ENCODE results near the gene LRRC4B. TPM values are rescaled to one million over a fixed set of nuclear protein-coding genes. Genes with fewer than 3 reads are reported as not detected.

The LRRC4B gene
- polyA plus RNA-seq, 4 donors = 1.1 to 5.4 (median 3.2) TPM; not detected in 1

GRCh38 chr19:50546527-50547221, 21.6 kb downstream of the LRRC4B start:
- DNase-seq (no peak), FAIRE-seq (no peak)
- Histone ChIP-seq H3K4me1 (ENCODE audit: control insufficient read depth in 3 of 3, insufficient read depth in 2 of 3, low read depth in 1 of 3, low read length in 2 of 3) (no peaks in the 10 kb centered on the region), H3K36me3 (ENCODE audit: control insufficient read depth in 3 of 3, insufficient read depth in 2 of 3, low read depth in 1 of 3, low read length in 3 of 3) (no peaks in the 10 kb centered on the region), H3K9me3 (ENCODE audit: control insufficient read depth in 2 of 2, insufficient read depth in 1 of 2, low read depth in 1 of 2, low read length in 1 of 2) (no peaks in the 10 kb centered on the region), H3K27ac (ENCODE audit: low read depth in 1 of 3, low read length in 2 of 3) (no peak overlapping the region), H3K4me3 (ENCODE audit: low read depth in 1 of 3, low read length in 3 of 3) (no peak overlapping the region), H3K27me3 (ENCODE audit: control insufficient read depth in 3 of 3, insufficient read depth in 3 of 3, low read length in 3 of 3) (peaks cover 0 to 9% (median 6%) of the 10 kb centered on the region in 3 donors)
- 63 to 75% (median 64%) methylated on average over 28 to 29 of the region's 29 CpGs for WGBS, 3 donors

GRCh38 chr19:50542943-50543342, 25.3 kb downstream of the LRRC4B start:
- 75 to 87% (median 83%) methylated on average over 21 of the region's 21 CpGs for WGBS, 3 donors
- no peak overlapping the region for H3K27ac ChIP-seq (ENCODE audit: low read depth in 1 of 3, low read length in 2 of 3)
- peaks cover 0 to 2% (median 0%) of the 10 kb centered on the region in 3 donors for H3K27me3 ChIP-seq (ENCODE audit: control insufficient read depth in 3 of 3, insufficient read depth in 3 of 3, low read length in 3 of 3)
- H3K4me3 ChIP-seq (ENCODE audit: low read depth in 1 of 3, low read length in 3 of 3) = no peak overlapping the region
- FAIRE-seq (no peak), DNase-seq (no peak)
- no peaks in the 10 kb centered on the region for H3K4me1 ChIP-seq (ENCODE audit: control insufficient read depth in 3 of 3, insufficient read depth in 2 of 3, low read depth in 1 of 3, low read length in 2 of 3)
- H3K36me3 ChIP-seq (ENCODE audit: control insufficient read depth in 3 of 3, insufficient read depth in 2 of 3, low read depth in 1 of 3, low read length in 3 of 3) = no peaks in the 10 kb centered on the region
- H3K9me3 ChIP-seq (ENCODE audit: control insufficient read depth in 2 of 2, insufficient read depth in 1 of 2, low read depth in 1 of 2, low read length in 1 of 2) = no peaks in the 10 kb centered on the region

- Histone ChIP-seq H3K36me3 (ENCODE audit: control insufficient read depth in 3 of 3, insufficient read depth in 2 of 3, low read depth in 1 of 3, low read length in 3 of 3) (no peaks in the 10 kb centered on the region), H3K27ac (ENCODE audit: low read depth in 1 of 3, low read length in 2 of 3) (no peak overlapping the region), H3K4me1 (ENCODE audit: control insufficient read depth in 3 of 3, insufficient read depth in 2 of 3, low read depth in 1 of 3, low read length in 2 of 3) (no peaks in the 10 kb centered on the region), H3K27me3 (ENCODE audit: control insufficient read depth in 3 of 3, insufficient read depth in 3 of 3, low read length in 3 of 3) (no peaks in the 10 kb centered on the region), H3K4me3 (ENCODE audit: low read depth in 1 of 3, low read length in 3 of 3) (no peak overlapping the region), H3K9me3 (ENCODE audit: control insufficient read depth in 2 of 2, insufficient read depth in 1 of 2, low read depth in 1 of 2, low read length in 1 of 2) (peaks cover 0 to 1% of the 10 kb centered on the region in 2 donors)
- DNase-seq (peak; percentile 59 to 80), FAIRE-seq (no peak)
- 13 to 18% (median 14%) methylated on average over 15 of the region's 15 CpGs for WGBS, 3 donors
These were observed 30.4 kb downstream of the LRRC4B start for GRCh38 chr19:50537769-50538230.

GRCh38 chr19:50537306-50537685, 30.9 kb downstream of the LRRC4B start:
- FAIRE-seq = no peak
- H3K9me3 ChIP-seq (ENCODE audit: control insufficient read depth in 2 of 2, insufficient read depth in 1 of 2, low read depth in 1 of 2, low read length in 1 of 2) = peaks cover 0 to 6% of the 10 kb centered on the region in 2 donors
- no peak overlapping the region for H3K4me3 ChIP-seq (ENCODE audit: low read depth in 1 of 3, low read length in 3 of 3)
- WGBS, 3 donors = 68 to 79% (median 74%) methylated on average over 18 of the region's 18 CpGs
- H3K4me1 ChIP-seq (ENCODE audit: control insufficient read depth in 3 of 3, insufficient read depth in 2 of 3, low read depth in 1 of 3, low read length in 2 of 3) = no peaks in the 10 kb centered on the region
- peaks cover 0 to under 1% (median 0%) of the 10 kb centered on the region in 3 donors for H3K36me3 ChIP-seq (ENCODE audit: control insufficient read depth in 3 of 3, insufficient read depth in 2 of 3, low read depth in 1 of 3, low read length in 3 of 3)
- H3K27me3 ChIP-seq (ENCODE audit: control insufficient read depth in 3 of 3, insufficient read depth in 3 of 3, low read length in 3 of 3) = no peaks in the 10 kb centered on the region
- H3K27ac ChIP-seq (ENCODE audit: low read depth in 1 of 3, low read length in 2 of 3) = no peak overlapping the region
- DNase-seq = no peak

GRCh38 chr19:50536662-50537305, 31.5 kb downstream of the LRRC4B start:
- Histone ChIP-seq H3K27ac (ENCODE audit: low read depth in 1 of 3, low read length in 2 of 3) (no peak overlapping the region), H3K9me3 (ENCODE audit: control insufficient read depth in 2 of 2, insufficient read depth in 1 of 2, low read depth in 1 of 2, low read length in 1 of 2) (peaks cover 0 to 8% of the 10 kb centered on the region in 2 donors), H3K4me3 (ENCODE audit: low read depth in 1 of 3, low read length in 3 of 3) (no peak overlapping the region), H3K4me1 (ENCODE audit: control insufficient read depth in 3 of 3, insufficient read depth in 2 of 3, low read depth in 1 of 3, low read length in 2 of 3) (no peaks in the 10 kb centered on the region), H3K27me3 (ENCODE audit: control insufficient read depth in 3 of 3, insufficient read depth in 3 of 3, low read length in 3 of 3) (no peaks in the 10 kb centered on the region), H3K36me3 (ENCODE audit: control insufficient read depth in 3 of 3, insufficient read depth in 2 of 3, low read depth in 1 of 3, low read length in 3 of 3) (peaks cover 0 to 2% (median 0%) of the 10 kb centered on the region in 3 donors)
- WGBS, 3 donors = 87 to 91% (median 88%) methylated on average over 16 of the region's 16 CpGs
- no peak for FAIRE-seq
- no peak for DNase-seq

- Histone ChIP-seq H3K27me3 (ENCODE audit: control insufficient read depth in 3 of 3, insufficient read depth in 3 of 3, low read length in 3 of 3) (no peaks in the 10 kb centered on the region), H3K36me3 (ENCODE audit: control insufficient read depth in 3 of 3, insufficient read depth in 2 of 3, low read depth in 1 of 3, low read length in 3 of 3) (peaks cover 0 to 2% (median 0%) of the 10 kb centered on the region in 3 donors), H3K4me3 (ENCODE audit: low read depth in 1 of 3, low read length in 3 of 3) (no peak overlapping the region), H3K27ac (ENCODE audit: low read depth in 1 of 3, low read length in 2 of 3) (no peak overlapping the region), H3K9me3 (ENCODE audit: control insufficient read depth in 2 of 2, insufficient read depth in 1 of 2, low read depth in 1 of 2, low read length in 1 of 2) (peaks cover 0 to 8% of the 10 kb centered on the region in 2 donors), H3K4me1 (ENCODE audit: control insufficient read depth in 3 of 3, insufficient read depth in 2 of 3, low read depth in 1 of 3, low read length in 2 of 3) (no peaks in the 10 kb centered on the region)
- WGBS, 3 donors = 53 to 63% (median 61%) methylated on average over 11 of the region's 11 CpGs
- no peak for FAIRE-seq
- no peak for DNase-seq
These were observed 32.5 kb downstream of the LRRC4B start for GRCh38 chr19:50535672-50536187.

- FAIRE-seq = no peak
- WGBS, 3 donors = 70 to 93% (median 80%) methylated on average over 3 of the region's 3 CpGs
- no peak for DNase-seq
- Histone ChIP-seq H3K9me3 (ENCODE audit: control insufficient read depth in 2 of 2, insufficient read depth in 1 of 2, low read depth in 1 of 2, low read length in 1 of 2) (peaks cover 0 to 8% of the 10 kb centered on the region in 2 donors), H3K27ac (ENCODE audit: low read depth in 1 of 3, low read length in 2 of 3) (no peak overlapping the region), H3K27me3 (ENCODE audit: control insufficient read depth in 3 of 3, insufficient read depth in 3 of 3, low read length in 3 of 3) (no peaks in the 10 kb centered on the region), H3K4me1 (ENCODE audit: control insufficient read depth in 3 of 3, insufficient read depth in 2 of 3, low read depth in 1 of 3, low read length in 2 of 3) (no peaks in the 10 kb centered on the region), H3K36me3 (ENCODE audit: control insufficient read depth in 3 of 3, insufficient read depth in 2 of 3, low read depth in 1 of 3, low read length in 3 of 3) (peaks cover 0 to 2% (median 0%) of the 10 kb centered on the region in 3 donors), H3K4me3 (ENCODE audit: low read depth in 1 of 3, low read length in 3 of 3) (no peak overlapping the region)
These were observed 33.8 kb downstream of the LRRC4B start for GRCh38 chr19:50534478-50534877.

GRCh38 chr19:50532952-50533351, 35.3 kb downstream of the LRRC4B start:
- DNase-seq (no peak), FAIRE-seq (no peak)
- Histone ChIP-seq H3K36me3 (ENCODE audit: control insufficient read depth in 3 of 3, insufficient read depth in 2 of 3, low read depth in 1 of 3, low read length in 3 of 3) (peaks cover 0 to 2% (median 0%) of the 10 kb centered on the region in 3 donors), H3K4me1 (ENCODE audit: control insufficient read depth in 3 of 3, insufficient read depth in 2 of 3, low read depth in 1 of 3, low read length in 2 of 3) (no peaks in the 10 kb centered on the region), H3K9me3 (ENCODE audit: control insufficient read depth in 2 of 2, insufficient read depth in 1 of 2, low read depth in 1 of 2, low read length in 1 of 2) (peaks cover 0 to 8% of the 10 kb centered on the region in 2 donors), H3K27ac (ENCODE audit: low read depth in 1 of 3, low read length in 2 of 3) (no peak overlapping the region), H3K27me3 (ENCODE audit: control insufficient read depth in 3 of 3, insufficient read depth in 3 of 3, low read length in 3 of 3) (no peaks in the 10 kb centered on the region), H3K4me3 (ENCODE audit: low read depth in 1 of 3, low read length in 3 of 3) (no peak overlapping the region)
- 81 to 90% (median 89%) methylated on average over 4 of the region's 4 CpGs for WGBS, 3 donors

Measured in small intestine (tissue), 7 donors.